Measurements from ENCODE around the gene SAPCD2. TPM values are rescaled to one million over a fixed set of nuclear protein-coding genes. Genes with fewer than 3 reads are reported as not detected.

SAPCD2 gene
- total and polyA plus RNA-seq, 9 of the 15 experiments (the other 6 are each of a cell fraction or from before 2014, with no cell fraction given), result 3.4 to 91.8 (median 18.8) TPM

- TF ChIP-seq CHCHD3 (CRISPR knock-in tag; IDR thresholded peaks at IDR 0.05) (no peak), ZKSCAN1 (IDR thresholded peaks at IDR 0.05; ENCODE audit: low read depth, low read length) (peak; percentile 88), ZNF695 (CRISPR knock-in tag; IDR thresholded peaks at IDR 0.05) (no peak), ZBTB33 (CRISPR knock-in tag; IDR thresholded peaks at IDR 0.05) (peak; percentile 69; the same call in 1 of the 2 replicates)
Observed at GRCh38 chr9:137073992-137074399, 3.6 kb upstream of the SAPCD2 start (continued).

- H3K27me3 ChIP-seq (ENCODE audit: control insufficient read depth in 2 of 2, insufficient read depth in 2 of 2, low read length in 2 of 2), result no peaks in the 10 kb centered on the region
- H3K4me1 ChIP-seq (replicated peaks in 1 of 2; ENCODE audit: control insufficient read depth in 2 of 2, insufficient read depth in 2 of 2, low read length in 2 of 2), result peaks cover 42 to 69% of the 10 kb centered on the region in 2 experiments
- H3K27ac ChIP-seq (ENCODE audit: extremely low read depth, low read depth, low read length), result peak overlapping the region; percentile 88
- 76% methylated on average over 2 of the region's 2 CpGs for WGBS (ENCODE audit: insufficient coverage, low coverage, missing lambda C conversion rate)
- no peaks in the 10 kb centered on the region for H3K9me3 ChIP-seq (replicated peaks; ENCODE audit: control insufficient read depth, insufficient read depth, low read depth, low read length)
- TF ChIP-seq ZNF57 (CRISPR knock-in tag; IDR thresholded peaks at IDR 0.05) (peak; percentile 47; the same call in 1 of the 2 replicates), CREBBP (IDR thresholded peaks at IDR 0.05; ENCODE audit: low read depth, low read length) (no peak), KAT7 (CRISPR knock-in tag; IDR thresholded peaks at IDR 0.05; ENCODE audit: borderline replicate concordance) (peak; percentile 70; the same call in 1 of the 2 replicates), ZFX (CRISPR knock-in tag; IDR thresholded peaks at IDR 0.05) (peak; percentile 9), ZNF175 (CRISPR knock-in tag; IDR thresholded peaks at IDR 0.05; ENCODE audit: low read depth) (no peak)
- no peak for ATAC-seq
- H3K36me3 ChIP-seq (ENCODE audit: control insufficient read depth, insufficient read depth, low read length), result peaks cover 12% of the 10 kb centered on the region; the same call in 1 of the 3 replicates
- peak overlapping the region; percentile 73 for H2AFZ ChIP-seq (ENCODE audit: low read depth, low read length)
- ChIA-PET CTCF (ENCODE audit: low intra/inter-chr PET ratio) (no interaction called here), POLR2A (interaction anchor here (0.6 to 2.5 kb wide), 6 partner anchors 12 to 204 kb away, joined by 3 to 14 read pairs (median 3); partner anchors contain the start of gene MAN1B1)
- BruUV-seq (replicated peaks), result no TSS peak
- intact Hi-C loops (cut with micrococcal nuclease) (no loop called here), in situ Hi-C loops (cut with MboI) (no loop called here)
- H3K4me2 ChIP-seq (ENCODE audit: insufficient read depth, low read length), result peak overlapping the region; percentile 91
- peak overlapping the region; percentile 86 to 91 for H3K9ac ChIP-seq (ENCODE audit: insufficient read depth in 1 of 2, low read depth in 2 of 2, low read length in 2 of 2)
- H4K20me1 ChIP-seq (replicated peaks; ENCODE audit: control insufficient read depth, insufficient read depth, low read length), result peaks cover 14% of the 10 kb centered on the region
- peak overlapping the region; percentile 65 for H3K4me3 ChIP-seq
- no peak for FAIRE-seq
- peaks cover 39% of the 10 kb centered on the region for H3K79me2 ChIP-seq (ENCODE audit: control insufficient read depth, insufficient read depth, low read length)
- no peak for DNase-seq (ENCODE audit: extremely low read depth in 1 of 4, low spot score in 3 of 4)
- peaks cover 8% of the 10 kb centered on the region for H3K9me1 ChIP-seq (ENCODE audit: control insufficient read depth, insufficient read depth, low read length)
Observed at GRCh38 chr9:137071282-137071681, 925 bp upstream of the SAPCD2 start.

Measured in K562 (cell line).